NCI-H146 treated with DMSO at 0.1 percent for 48 hours (cell line): ENCODE data around the gene NTN4.
"Not testable (repeated sequence)": the region's sequence is repeated elsewhere in the genome, so short reads cannot be mapped to it uniquely, and the experiment has no call there.

Experiments
- DNase-seq: peaks from one replicate; lab custom pipeline; 2025; ENCODE audit not compliant: unreplicated experiment; lab: John Stamatoyannopoulos, UW

The NTN4 gene

GRCh38 chr12:95796982-95797289, 6.4 kb upstream of the NTN4 start:
- no peak for DNase-seq

- no peak for DNase-seq
These were observed 5.8 kb upstream of the NTN4 start for GRCh38 chr12:95796225-95796981.

GRCh38 chr12:95790917-95791849, 619 bp upstream of the NTN4 start:
- DNase-seq: no peak

GRCh38 chr12:95789126-95790032, 1.2 kb downstream of the NTN4 start:
- DNase-seq: peak; percentile 6

- DNase-seq: no peak
These were observed 1.9 kb downstream of the NTN4 start for GRCh38 chr12:95788637-95789036.

- DNase-seq: no peak
These were observed 3.2 kb downstream of the NTN4 start for GRCh38 chr12:95787274-95787818.

GRCh38 chr12:95784915-95785314, 5.6 kb downstream of the NTN4 start:
- no peak for DNase-seq

- no peak for DNase-seq
These were observed 6.3 kb downstream of the NTN4 start for GRCh38 chr12:95784286-95784685.

- not testable (repeated sequence) for DNase-seq
These were observed 15.1 kb downstream of the NTN4 start for GRCh38 chr12:95775466-95775865.

- DNase-seq: no peak
These were observed 16.1 kb downstream of the NTN4 start for GRCh38 chr12:95774311-95775045.

- no peak for DNase-seq
These were observed 17.2 kb downstream of the NTN4 start for GRCh38 chr12:95773320-95773719.

GRCh38 chr12:95767703-95768102, 22.9 kb downstream of the NTN4 start:
- no peak for DNase-seq

- no peak for DNase-seq
These were observed 24.1 kb downstream of the NTN4 start for GRCh38 chr12:95766356-95767019.

- no peak for DNase-seq
These were observed 25.7 kb downstream of the NTN4 start for GRCh38 chr12:95764848-95765247.

GRCh38 chr12:95763809-95764253, 26.7 kb downstream of the NTN4 start:
- DNase-seq: no peak

- DNase-seq: no peak
These were observed 28.3 kb downstream of the NTN4 start for GRCh38 chr12:95762123-95762785.

- no peak for DNase-seq
These were observed 30.2 kb downstream of the NTN4 start for GRCh38 chr12:95760371-95760770.

- no peak for DNase-seq
These were observed 30.8 kb downstream of the NTN4 start for GRCh38 chr12:95759718-95760117.

GRCh38 chr12:95759039-95759438, 31.5 kb downstream of the NTN4 start:
- no peak for DNase-seq
